GM23248 (cell line): Measurements from ENCODE around the gene FBN1. TPM values are rescaled to one million over a fixed set of nuclear protein-coding genes. Genes with fewer than 3 reads are reported as not detected.

ENCODE experiments used
- DNase-seq: peaks from one replicate; pipeline ENCODE4 v3.0.0-alpha.2; 2015
- H2AFZ ChIP-seq: fragments of 200-600 bp; sonication (generic); 2 replicates; pipeline ENCODE4 v1.6.1; 2016; ENCODE audit warnings: antibody characterized with exemption
- H3F3A ChIP-seq: fragments of 200-600 bp; sonication (generic); 2 replicates; pipeline ENCODE4 v1.6.1; 2016; ENCODE audit warnings: mild to moderate bottlenecking, antibody characterized with exemption, mixed run types; ENCODE audit not compliant: insufficient read depth
- H3K27ac ChIP-seq: fragments of 200-600 bp; sonication (generic); 2 replicates; pipeline ENCODE4 v1.5.1; 2016; ENCODE audit warnings: mild to moderate bottlenecking
- H3K27me3 ChIP-seq: fragments of 200-600 bp; sonication (generic); replicated peaks from 2 replicates; pipeline ENCODE4 v1.6.1; 2016; ENCODE audit warnings: mild to moderate bottlenecking; ENCODE audit not compliant: insufficient read depth
- H3K36me3 ChIP-seq: fragments of 200-600 bp; sonication (generic); 2 replicates; pipeline ENCODE4 v1.6.1; 2016; ENCODE audit warnings: low read depth, mild to moderate bottlenecking
- H3K4me1 ChIP-seq: fragments of 200-600 bp; sonication (generic); 2 replicates; pipeline ENCODE4 v1.6.1; 2016; ENCODE audit warnings: mild to moderate bottlenecking; ENCODE audit not compliant: insufficient read depth
- H3K4me2 ChIP-seq: fragments of 200-600 bp; sonication (generic); one replicate; pipeline ENCODE4 v1.6.1; 2016; ENCODE audit warnings: mild to moderate bottlenecking; ENCODE audit not compliant: unreplicated experiment
- H3K4me3 ChIP-seq: fragments of 200-600 bp; sonication (generic); 2 replicates; pipeline ENCODE4 v1.5.1; 2016; ENCODE audit warnings: mild to moderate bottlenecking
- H3K79me2 ChIP-seq: fragments of 200-600 bp; sonication (generic); 2 replicates; pipeline ENCODE4 v1.6.1; 2016; ENCODE audit warnings: mild to moderate bottlenecking; ENCODE audit not compliant: insufficient read depth
- H3K9ac ChIP-seq: fragments of 200-600 bp; sonication (generic); 2 replicates; pipeline ENCODE4 v1.6.1; 2016; ENCODE audit warnings: mild to moderate bottlenecking
- H3K9me2 ChIP-seq: fragments of 200-600 bp; sonication (generic); 2 replicates; pipeline ENCODE4 v1.6.1; 2016; ENCODE audit warnings: mixed run types, mild to moderate bottlenecking, moderate library complexity; ENCODE audit not compliant: insufficient read depth
- H3K9me3 ChIP-seq: fragments of 200-600 bp; sonication (generic); one replicate; pipeline ENCODE4 v1.6.1; 2017; ENCODE audit warnings: low read depth
- H4K20me1 ChIP-seq: fragments of 200-600 bp; sonication (generic); 2 replicates; pipeline ENCODE4 v1.6.0; 2016; ENCODE audit not compliant: insufficient read depth
- EZH2 ChIP-seq: fragments of 200-600 bp; sonication (generic); IDR thresholded peaks from 2 replicates; pipeline ENCODE4 v1.6.1; 2018; ENCODE audit warnings: antibody characterized with exemption, mild to moderate bottlenecking; ENCODE audit not compliant: insufficient read depth, poor library complexity, severe bottlenecking
- EZH2phosphoT487 ChIP-seq: fragments of 200-600 bp; sonication (generic); IDR thresholded peaks from 2 replicates; pipeline ENCODE4 v1.6.1; 2018; ENCODE audit warnings: antibody characterized with exemption, moderate library complexity, mild to moderate bottlenecking, low read depth; ENCODE audit not compliant: insufficient read depth
- WGBS, 2 experiments: methylation state at CpG; one replicate each; pipeline ENCODE4 v1.1.6; 2015 to 2017; ENCODE audit warnings: low lambda C conversion rate in 2 of 2, low coverage in 1 of 2; ENCODE audit errors: missing lambda C conversion rate in 2 of 2; 5-methylcytosine and 5-hydroxymethylcytosine counted together
- in situ Hi-C: fragments of 300-500 bp; cut with MboI; formaldehyde crosslinking; loops from 2 replicates; pipeline ENCODE4 v1.15.0; 2020
- polyA plus RNA-seq: library from polyadenylated mRNA; unstranded; fragments of >200 nt; fragmentation: Nextera tagmentation; extraction: Ambion mirVana; gene quantifications from 2 replicates; pipeline ENCODE4 v1.2.1, GENCODE V29; 2016
- total RNA-seq: library from RNA; depleted of rRNA; stranded (reverse); fragments of >200 nt; shearing (Covaris generic); gene quantifications from 2 replicates; pipeline ENCODE4 v1.2.3, GENCODE V29; 2014

Gene FBN1
- total and polyA plus RNA-seq, 2 experiments from 2014 or later: 374 to 1,478 TPM

DNA sequence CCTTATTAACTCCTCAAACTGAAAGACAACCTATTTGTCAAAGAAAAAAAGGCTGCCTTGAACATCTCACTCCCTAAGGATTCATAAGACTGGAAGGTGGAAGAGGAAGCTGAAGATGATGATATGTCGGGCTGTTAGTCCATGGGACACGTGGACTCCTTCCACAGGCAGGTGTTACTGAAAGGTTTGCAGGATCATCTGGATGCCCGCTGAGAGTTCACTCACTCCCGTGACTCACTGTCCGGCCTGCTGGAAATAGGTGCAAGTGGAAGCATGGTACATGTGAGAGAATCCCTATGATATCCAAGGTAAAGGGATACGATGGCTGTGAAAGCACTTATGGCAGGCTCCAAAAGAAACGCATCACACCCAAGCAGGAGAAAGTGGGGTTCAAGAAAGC, 33.3 kb upstream of the FBN1 start:
- H3K9ac ChIP-seq: no peak overlapping the region
- H2AFZ ChIP-seq: no peak overlapping the region
- no peaks in the 10 kb centered on the region for H3K9me3 ChIP-seq
- no peak overlapping the region for H3K4me3 ChIP-seq
- H4K20me1 ChIP-seq: no peaks in the 10 kb centered on the region
- H3K4me1 ChIP-seq: peaks cover 58% of the 10 kb centered on the region
- H3K27me3 ChIP-seq: no peaks in the 10 kb centered on the region
- no peak overlapping the region for H3K4me2 ChIP-seq
- no peaks in the 10 kb centered on the region for H3K79me2 ChIP-seq
- peaks cover 43% of the 10 kb centered on the region for H3F3A ChIP-seq
- TF ChIP-seq EZH2 (no peak), EZH2phosphoT487 (no peak)
- in situ Hi-C loops: no loop called here
- no peak for DNase-seq
- WGBS, 2 experiments: 83% methylated on average over 7 of the region's 7 CpGs
- H3K9me2 ChIP-seq: no peaks in the 10 kb centered on the region
- H3K27ac ChIP-seq: no peak overlapping the region
- H3K36me3 ChIP-seq: no peaks in the 10 kb centered on the region

DNA sequence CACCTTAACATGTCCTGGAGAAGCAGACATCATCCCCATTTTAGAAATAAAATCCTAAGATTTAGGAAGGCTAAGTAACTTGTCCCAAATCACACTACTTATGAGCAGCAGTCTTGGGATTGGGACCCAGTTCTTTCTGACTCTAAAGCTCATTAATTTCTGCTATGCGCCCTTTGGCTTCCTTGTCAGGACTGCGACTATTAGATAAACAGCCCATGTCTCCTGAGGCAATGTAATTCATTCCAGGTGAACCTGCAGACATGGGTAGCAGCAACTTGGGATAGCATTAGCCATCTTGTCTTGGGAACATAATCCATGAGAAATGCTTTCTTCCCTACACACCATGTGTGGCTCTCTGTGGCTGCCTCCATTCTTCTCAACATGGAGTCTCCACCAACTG, 32.3 kb upstream of the FBN1 start:
- H3K79me2 ChIP-seq: no peaks in the 10 kb centered on the region
- no peaks in the 10 kb centered on the region for H3K9me3 ChIP-seq
- no peaks in the 10 kb centered on the region for H3K9me2 ChIP-seq
- no peak overlapping the region for H2AFZ ChIP-seq
- TF ChIP-seq EZH2phosphoT487 (no peak), EZH2 (no peak)
- no peak overlapping the region for H3K4me3 ChIP-seq
- no peaks in the 10 kb centered on the region for H4K20me1 ChIP-seq
- no peak for DNase-seq
- H3K4me2 ChIP-seq: no peak overlapping the region
- peaks cover 50% of the 10 kb centered on the region for H3F3A ChIP-seq
- no peaks in the 10 kb centered on the region for H3K36me3 ChIP-seq
- H3K9ac ChIP-seq: no peak overlapping the region
- H3K27me3 ChIP-seq: no peaks in the 10 kb centered on the region
- H3K4me1 ChIP-seq: peaks cover 58% of the 10 kb centered on the region
- 72 to 83% methylated on average over 2 of the region's 2 CpGs for WGBS, 2 experiments
- in situ Hi-C loops: no loop called here
- H3K27ac ChIP-seq: no peak overlapping the region

DNA sequence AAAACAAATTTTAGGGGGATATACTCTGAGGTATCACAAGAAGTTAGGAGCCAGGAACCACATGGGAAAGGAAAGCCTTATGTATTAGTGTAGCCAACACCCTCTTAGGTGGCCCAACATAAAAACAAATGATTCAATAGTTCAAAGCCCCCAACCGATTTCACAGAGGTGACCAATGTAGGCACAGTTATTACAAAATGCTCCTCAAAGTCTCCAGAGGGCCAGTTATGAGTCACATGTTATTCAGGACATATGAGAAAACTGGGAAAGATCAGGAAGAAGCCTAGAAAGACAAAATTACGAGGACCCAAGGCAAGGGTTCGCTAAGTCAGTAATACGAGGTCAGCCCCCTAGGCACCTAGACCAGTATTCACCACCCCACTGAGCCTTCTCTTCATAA, 29.9 kb upstream of the FBN1 start:
- no peak for TF ChIP-seq EZH2phosphoT487
- no peak for TF ChIP-seq EZH2
- peaks cover 59% of the 10 kb centered on the region for H3K4me1 ChIP-seq
- 44 to 53% methylated on average over 4 of the region's 4 CpGs for WGBS, 2 experiments
- no peak overlapping the region for H2AFZ ChIP-seq
- no peaks in the 10 kb centered on the region for H3K9me2 ChIP-seq
- no peaks in the 10 kb centered on the region for H3K79me2 ChIP-seq
- H3K36me3 ChIP-seq: no peaks in the 10 kb centered on the region
- H4K20me1 ChIP-seq: no peaks in the 10 kb centered on the region
- peak overlapping the region; percentile 89 for H3K27ac ChIP-seq
- H3F3A ChIP-seq: peaks cover 55% of the 10 kb centered on the region
- no peaks in the 10 kb centered on the region for H3K27me3 ChIP-seq
- peak; percentile 72 for DNase-seq
- in situ Hi-C loops: no loop called here
- peak overlapping the region; percentile 48 for H3K9ac ChIP-seq
- no peak overlapping the region for H3K4me3 ChIP-seq
- no peaks in the 10 kb centered on the region for H3K9me3 ChIP-seq
- peak overlapping the region; percentile 36 for H3K4me2 ChIP-seq

DNA sequence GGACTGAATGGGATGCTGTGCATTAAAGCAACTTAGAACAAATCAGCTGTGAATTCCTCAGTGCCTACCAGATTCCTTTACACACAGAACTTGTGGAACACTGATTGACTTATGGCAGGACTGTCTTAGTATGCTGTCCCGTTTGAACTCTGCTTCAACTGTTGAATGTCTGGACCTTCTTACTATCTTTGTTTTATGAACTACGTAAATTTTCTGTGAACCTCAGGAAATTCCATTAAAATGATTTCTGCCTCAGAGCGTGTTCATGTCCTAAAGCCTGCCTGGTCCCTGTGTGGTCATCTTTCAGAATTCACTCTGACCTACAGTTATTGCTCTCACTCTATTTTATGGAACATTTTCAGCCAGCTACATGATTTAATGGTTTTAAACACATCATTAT, 29.4 kb upstream of the FBN1 start:
- H3K4me2 ChIP-seq: peak overlapping the region; percentile 36
- no peak for TF ChIP-seq EZH2phosphoT487
- TF ChIP-seq EZH2: no peak
- no peak overlapping the region for H3K4me3 ChIP-seq
- peaks cover 58% of the 10 kb centered on the region for H3F3A ChIP-seq
- no peak overlapping the region for H2AFZ ChIP-seq
- H3K79me2 ChIP-seq: no peaks in the 10 kb centered on the region
- H3K36me3 ChIP-seq: no peaks in the 10 kb centered on the region
- no peaks in the 10 kb centered on the region for H4K20me1 ChIP-seq
- no peaks in the 10 kb centered on the region for H3K27me3 ChIP-seq
- in situ Hi-C loops: no loop called here
- H3K27ac ChIP-seq: peak overlapping the region; percentile 89
- peak; percentile 76 for DNase-seq
- H3K9me2 ChIP-seq: no peaks in the 10 kb centered on the region
- H3K9ac ChIP-seq: peak overlapping the region; percentile 48
- WGBS, 2 experiments: 6 to 9% methylated on average over 3 of the region's 3 CpGs
- H3K4me1 ChIP-seq: peaks cover 59% of the 10 kb centered on the region
- no peaks in the 10 kb centered on the region for H3K9me3 ChIP-seq

DNA sequence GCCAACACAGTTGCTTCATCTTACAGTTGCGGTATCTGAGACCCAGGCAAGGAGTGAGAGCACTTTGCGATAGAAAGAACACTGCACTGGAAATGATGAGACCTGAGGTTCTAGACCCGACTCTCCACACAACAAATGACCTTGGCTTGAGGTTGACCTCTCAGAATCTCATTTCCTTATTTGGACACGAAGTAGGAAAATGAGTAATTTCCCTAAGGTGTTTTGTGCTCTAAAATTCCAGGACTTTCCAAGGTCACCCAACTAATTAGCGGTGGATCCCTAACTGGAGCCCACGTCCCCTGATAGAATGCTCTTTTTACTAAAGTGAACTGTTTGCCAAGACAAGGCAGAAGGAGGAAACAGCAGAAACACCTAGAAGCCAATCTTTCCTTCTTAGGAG, 26.7 kb upstream of the FBN1 start:
- H3K9ac ChIP-seq: peak overlapping the region; percentile 66
- H3K27me3 ChIP-seq: no peaks in the 10 kb centered on the region
- H3F3A ChIP-seq: peaks cover 70% of the 10 kb centered on the region
- no peaks in the 10 kb centered on the region for H4K20me1 ChIP-seq
- H3K4me2 ChIP-seq: peak overlapping the region; percentile 57
- DNase-seq: no peak
- no peaks in the 10 kb centered on the region for H3K79me2 ChIP-seq
- 83 to 89% methylated on average over 6 of the region's 6 CpGs for WGBS, 2 experiments
- no peak overlapping the region for H3K4me3 ChIP-seq
- no peaks in the 10 kb centered on the region for H3K9me2 ChIP-seq
- H3K27ac ChIP-seq: peak overlapping the region; percentile 94
- H3K36me3 ChIP-seq: no peaks in the 10 kb centered on the region
- in situ Hi-C loops: no loop called here
- no peaks in the 10 kb centered on the region for H3K9me3 ChIP-seq
- no peak overlapping the region for H2AFZ ChIP-seq
- no peak for TF ChIP-seq EZH2
- no peak for TF ChIP-seq EZH2phosphoT487
- H3K4me1 ChIP-seq: peaks cover 75% of the 10 kb centered on the region
